NCI-H510A treated with DMSO at 0.1 percent for 48 hours (cell line): ENCODE results near the gene CAMK2B.
"Not testable (repeated sequence)": the region's sequence is repeated elsewhere in the genome, so short reads cannot be mapped to it uniquely, and the experiment has no call there.

ENCODE experiments used
- DNase-seq: peaks from one replicate; lab custom pipeline; 2025; lab: John Stamatoyannopoulos, UW

CAMK2B gene

GRCh38 chr7:44216521-44217222, 108.7 kb downstream of the CAMK2B start:
- DNase-seq, result peak; percentile 54

- peak; percentile 69 for DNase-seq
Observed at GRCh38 chr7:44216019-44216418, 109.4 kb downstream of the CAMK2B start.

GRCh38 chr7:44215531-44215930, 109.9 kb downstream of the CAMK2B start:
- peak; percentile 87 for DNase-seq

- DNase-seq, result no peak
Observed at GRCh38 chr7:44213877-44214388, 111.5 kb downstream of the CAMK2B start.

GRCh38 chr7:44213206-44213876, 112.1 kb downstream of the CAMK2B start:
- no peak for DNase-seq

- DNase-seq, result no peak
Observed at GRCh38 chr7:44212581-44213184, 112.7 kb downstream of the CAMK2B start.

GRCh38 chr7:44212018-44212417, 113.4 kb downstream of the CAMK2B start:
- DNase-seq, result no peak

GRCh38 chr7:44211126-44211675, 114.2 kb downstream of the CAMK2B start:
- no peak for DNase-seq

- DNase-seq, result no peak
Observed at GRCh38 chr7:44210107-44210506, 115.3 kb downstream of the CAMK2B start.

- DNase-seq, result no peak
Observed at GRCh38 chr7:44208085-44208484, 117.3 kb downstream of the CAMK2B start.

- no peak for DNase-seq
Observed at GRCh38 chr7:44206008-44206407, 119.4 kb downstream of the CAMK2B start.

- no peak for DNase-seq
Observed at GRCh38 chr7:44201813-44202212, 123.6 kb downstream of the CAMK2B start.

- DNase-seq, result peak; percentile 93
Observed at GRCh38 chr7:44200699-44201461, 124.5 kb downstream of the CAMK2B start, which contains the start of gene YKT6. Gene YKT6 (plus strand): TSS chr7:44200978. CDS start chr7:44201136, 158 bp downstream.

GRCh38 chr7:44200163-44200562, 125.2 kb downstream of the CAMK2B start:
- DNase-seq, result not testable (repeated sequence)

GRCh38 chr7:44197474-44197873, 127.9 kb downstream of the CAMK2B start:
- no peak for DNase-seq

- DNase-seq, result peak; percentile 24
Observed at GRCh38 chr7:44196450-44196872, 128.9 kb downstream of the CAMK2B start.

- DNase-seq, result no peak
Observed at GRCh38 chr7:44195889-44196288, 129.5 kb downstream of the CAMK2B start.

- DNase-seq, result no peak
Observed at GRCh38 chr7:44194562-44195145, 130.7 kb downstream of the CAMK2B start.

- no peak for DNase-seq
Observed at GRCh38 chr7:44194069-44194468, 131.3 kb downstream of the CAMK2B start.

- no peak for DNase-seq
Observed at GRCh38 chr7:44193011-44193802, 132.2 kb downstream of the CAMK2B start.

- no peak for DNase-seq
Observed at GRCh38 chr7:44191171-44191570, 134.2 kb downstream of the CAMK2B start.
